HCT116 (cell line): ENCODE data around the gene SAMHD1. TPM values are rescaled to one million over a fixed set of nuclear protein-coding genes. Genes with fewer than 3 reads are reported as not detected.

Experiments used
- ATAC-seq: fragments of 200-7000 bp; cut with Tn5 transposase; 2 replicates; pipeline ENCODE4 v1.9.1; 2020; ENCODE audit warnings: mild to moderate bottlenecking, moderate library complexity
- BruUV-seq: library from RNA; stranded (reverse); fragments of 400-500 nt; replicated peaks from 2 replicates; lab custom pipeline; 2021; lab: Mats Ljungman, UMichigan
- CTCF ChIA-PET: fragments of 300-600 bp; sonication (Branson Sonifier 250); formaldehyde crosslinking; loops from one replicate; lab custom pipeline; 2021; ENCODE audit warnings: antibody characterized with exemption; lab: Charles Lee
- POLR2A ChIA-PET: fragments of 300-600, 350-600 bp; sonication (Branson Sonifier 250); formaldehyde crosslinking; loops from one replicate; lab custom pipeline; 2021; ENCODE audit warnings: antibody characterized with exemption; lab: Charles Lee
- RAD21 ChIA-PET, 2 experiments: fragments of 300-600 bp; sonication (Branson Sonifier 250); formaldehyde crosslinking; loops; one replicate each; lab custom pipeline; 2023; ENCODE audit warnings: low total read pairs in 2 of 2; ENCODE audit not compliant: uncharacterized antibody in 2 of 2, unreplicated experiment in 2 of 2, low non-redundant PET in 1 of 2; lab: Charles Lee
- DNase-seq: peaks from one replicate; pipeline ENCODE4 v3.0.0-alpha.2; 2010; ENCODE audit warnings: low read depth, low spot score
- H2AFZ ChIP-seq: fragments of 200-600 bp; shearing (Covaris generic), sonication (generic); 2 replicates; pipeline ENCODE4 v1.6.1; 2017; ENCODE audit warnings: low read depth, mixed run types, mixed read lengths, antibody characterized with exemption, low read length; ENCODE audit not compliant: poor library complexity, severe bottlenecking
- H3K27ac ChIP-seq: 2 replicates; pipeline ENCODE4 v1.5.1; 2012; ENCODE audit warnings: low read depth, low read length
- H3K27me3 ChIP-seq: fragments of 200-600 bp; sonication (generic); 2 replicates; pipeline ENCODE4 v1.6.1; 2016; ENCODE audit warnings: mixed run types, low read length, mixed read lengths; ENCODE audit not compliant: insufficient read depth
- H3K36me3 ChIP-seq, 2 experiments: fragments of 200-500 bp in 1 of 2; fragments of 200-600 bp in 1 of 2; sonication (Bioruptor generic) in 1 of 2; sonication (generic) in 1 of 2; 2 replicates each; pipeline versions ENCODE4 v1.5.1 to v1.6.1; 2014 to 2016; ENCODE audit warnings: low read length in 2 of 2, inconsistent platforms in 1 of 2, mixed read lengths in 1 of 2, mixed run types in 1 of 2; ENCODE audit not compliant: insufficient read depth in 2 of 2, control insufficient read depth in 1 of 2
- H3K4me1 ChIP-seq, 2 experiments: fragments of 200-600 bp in 1 of 2; sonication (generic) in 1 of 2; 2 replicates each; pipeline versions ENCODE4 v1.5.1 to v1.6.1; 2012 to 2017; ENCODE audit warnings: low read length in 2 of 2, inconsistent platforms in 1 of 2, mild to moderate bottlenecking in 1 of 2, mixed read lengths in 1 of 2, mixed run types in 1 of 2, moderate library complexity in 1 of 2; ENCODE audit not compliant: insufficient read depth in 2 of 2, control insufficient read depth in 1 of 2
- H3K4me2 ChIP-seq: fragments of 200-600 bp; sonication (generic); 2 replicates; pipeline ENCODE4 v1.6.1; 2017; ENCODE audit warnings: mixed run types, low read length, mixed read lengths
- H3K4me3 ChIP-seq, 2 experiments: fragments of 200-600 bp in 1 of 2; sonication (generic) in 1 of 2; replicated peaks in 1 of 2; 2 replicates each; pipeline ENCODE4 v1.5.1; 2011 to 2016; ENCODE audit warnings: low read length in 2 of 2, control low read depth in 1 of 2, low read depth in 1 of 2, mild to moderate bottlenecking in 1 of 2, mixed read lengths in 1 of 2, mixed run types in 1 of 2
- H3K79me2 ChIP-seq: fragments of 200-600 bp; sonication (generic); 2 replicates; pipeline ENCODE4 v1.6.1; 2017; ENCODE audit warnings: mild to moderate bottlenecking, mixed run types, low read length, moderate library complexity, mixed read lengths; ENCODE audit not compliant: insufficient read depth
- H3K9ac ChIP-seq: fragments of 200-600 bp; sonication (generic); 2 replicates; pipeline ENCODE4 v1.6.1; 2016; ENCODE audit warnings: low read length, mixed read lengths
- H3K9me2 ChIP-seq: fragments of 200-600 bp; sonication (generic), shearing (Covaris generic); 2 replicates; pipeline ENCODE4 v1.6.1; 2017; ENCODE audit warnings: mixed run types, mild to moderate bottlenecking, moderate library complexity; ENCODE audit not compliant: insufficient read depth
- H3K9me3 ChIP-seq, 2 experiments: fragments of 200-500 bp in 1 of 2; fragments of 200-600 bp in 1 of 2; sonication (Bioruptor generic) in 1 of 2; sonication (generic) in 1 of 2; 2 replicates each; pipeline ENCODE4 v1.6.1; 2014 to 2017; ENCODE audit warnings: low read length in 2 of 2, mixed read lengths in 2 of 2, inconsistent platforms in 1 of 2, low read depth in 1 of 2, mild to moderate bottlenecking in 1 of 2, mixed run types in 1 of 2, moderate library complexity in 1 of 2; ENCODE audit not compliant: control insufficient read depth in 1 of 2, insufficient read depth in 1 of 2
- H4K20me1 ChIP-seq: fragments of 200-600 bp; sonication (generic), shearing (Covaris generic); 2 replicates; pipeline ENCODE4 v1.6.1; 2017; ENCODE audit warnings: mixed run types, mild to moderate bottlenecking, moderate library complexity; ENCODE audit not compliant: insufficient read depth
- ATF3 ChIP-seq: IDR thresholded peaks from 2 replicates; pipeline ENCODE4 v1.6.1; 2012
- CBX3 ChIP-seq: IDR thresholded peaks from 2 replicates; pipeline ENCODE4 v1.6.1; 2012; ENCODE audit warnings: low read depth
- CEBPB ChIP-seq: IDR thresholded peaks from 2 replicates; pipeline ENCODE4 v1.6.1; 2012; ENCODE audit warnings: low read depth
- EGR1 ChIP-seq: IDR thresholded peaks from 2 replicates; pipeline ENCODE4 v1.6.1; 2012; ENCODE audit warnings: low read depth
- EZH2 ChIP-seq: fragments of 200-600 bp; sonication (generic); IDR thresholded peaks from 2 replicates; pipeline ENCODE4 v1.6.1; 2017; ENCODE audit warnings: antibody characterized with exemption, mixed run types
- EZH2phosphoT487 ChIP-seq: fragments of 200-600 bp; IDR thresholded peaks from 2 replicates; pipeline ENCODE4 v1.6.1; 2018; ENCODE audit warnings: antibody characterized with exemption, borderline replicate concordance
- FOSL1 ChIP-seq: IDR thresholded peaks from 2 replicates; pipeline ENCODE4 v1.6.1; 2012; ENCODE audit warnings: low read depth
- JUND ChIP-seq: IDR thresholded peaks from 2 replicates; pipeline ENCODE4 v1.6.1; 2012
- MAX ChIP-seq: IDR thresholded peaks from 2 replicates; pipeline ENCODE4 v1.6.1; 2012
- POLR2A ChIP-seq: IDR thresholded peaks from 2 replicates; pipeline ENCODE4 v1.7.0; 2011; ENCODE audit warnings: borderline replicate concordance; ENCODE audit not compliant: insufficient read depth, insufficient read length; ENCODE audit errors: extremely low read depth
- POLR2AphosphoS5 ChIP-seq: IDR thresholded peaks from 2 replicates; pipeline ENCODE4 v1.6.1; 2011; ENCODE audit warnings: mild to moderate bottlenecking, low read depth, low read length, moderate library complexity
- RAD21 ChIP-seq: IDR thresholded peaks from 2 replicates; pipeline ENCODE4 v1.6.1; 2012; ENCODE audit warnings: low read depth, mild to moderate bottlenecking
- REST ChIP-seq: IDR thresholded peaks from 2 replicates; pipeline ENCODE4 v1.6.1; 2012; ENCODE audit warnings: low read depth
- SP1 ChIP-seq: IDR thresholded peaks from 2 replicates; pipeline ENCODE4 v1.6.1; 2012; ENCODE audit warnings: low read depth
- SRF ChIP-seq: IDR thresholded peaks from 2 replicates; pipeline ENCODE4 v1.6.1; 2012; ENCODE audit warnings: low read depth
- TCF7L2 ChIP-seq: IDR thresholded peaks from 2 replicates; pipeline ENCODE4 v1.7.0; 2011; ENCODE audit warnings: borderline replicate concordance, inconsistent platforms; ENCODE audit not compliant: insufficient read depth, insufficient read length; ENCODE audit errors: extremely low read depth
- ZBTB33 ChIP-seq: IDR thresholded peaks from 2 replicates; pipeline ENCODE4 v1.6.1; 2011; ENCODE audit warnings: mild to moderate bottlenecking, low read length, moderate library complexity; ENCODE audit not compliant: insufficient replicate concordance; ENCODE audit errors: extremely low read depth
- ZNF274 ChIP-seq: fragments of 200-500 bp; sonication (Bioruptor generic); IDR thresholded peaks from 2 replicates; pipeline ENCODE4 v1.6.1; 2014; ENCODE audit warnings: mild to moderate bottlenecking, low read depth, low read length, inconsistent platforms
- intact Hi-C: fragments of 100-400 bp; cut with micrococcal nuclease; formaldehyde crosslinking; loops from 2 replicates; pipeline ENCODE4 v1.10.0; 2022
- total RNA-seq: library from RNA; stranded (reverse); gene quantifications from one replicate; pipeline ENCODE4 v1.2.1, GENCODE V29; 2021; ENCODE audit not compliant: unreplicated experiment

Gene SAMHD1
- total RNA-seq, 1 experiment from 2014 or later, result 21.4 TPM

- TF ChIP-seq POLR2AphosphoS5 (no peak), ZBTB33 (no peak), RAD21 (no peak), MAX (no peak), SRF (no peak), FOSL1 (no peak), REST (no peak), CBX3 (no peak), EGR1 (no peak), TCF7L2 (no peak), SP1 (no peak), EZH2 (no peak), EZH2phosphoT487 (no peak), CEBPB (no peak), POLR2A (no peak), JUND (no peak), ATF3 (no peak), ZNF274 (no peak)
- Histone ChIP-seq H3K27ac (no peak overlapping the region), H4K20me1 (no peaks in the 10 kb centered on the region), H3K79me2 (no peaks in the 10 kb centered on the region), H3K9me3 (no peaks in the 10 kb centered on the region), H3K9me2 (no peaks in the 10 kb centered on the region), H2AFZ (no peak overlapping the region), H3K4me2 (no peak overlapping the region), H3K9ac (no peak overlapping the region), H3K36me3 (no peaks in the 10 kb centered on the region), H3K27me3 (no peaks in the 10 kb centered on the region), H3K4me3 (no peak overlapping the region), H3K4me1 (peaks cover 13 to 24% of the 10 kb centered on the region in 2 experiments)
- RAD21 ChIA-PET, result no interaction called here
- no TSS peak for BruUV-seq
- CTCF ChIA-PET, result interaction anchor here (1.1 to 1.3 kb wide), 2 partner anchors 92 to 278 kb away, joined by 4 read pairs; partner anchors contain the start of gene RAB5IF
- ATAC-seq (no peak), DNase-seq (no peak)
- intact Hi-C loops, result loop anchor here (2.0 to 10.0 kb wide), 2 partner anchors 75 to 269 kb away; no protein-coding TSS in a partner anchor
- POLR2A ChIA-PET, result interaction anchor here (0.6 kb wide), 1 partner anchor 891 kb away, joined by 4 read pairs; no protein-coding TSS in a partner anchor
Measured at GRCh38 chr20:36883977-36884535, 67.5 kb downstream of the SAMHD1 start.
